Measurements from ENCODE around the gene SPG21.
A peak's percentile ranks its signal among the peaks of the same experiment; 100 is the strongest.

Gene SPG21

GRCh38 chr15:64938192-64938591, 51.5 kb downstream of the SPG21 start:
- DNase-seq (ENCODE audit: low read depth): no peak

DNA sequence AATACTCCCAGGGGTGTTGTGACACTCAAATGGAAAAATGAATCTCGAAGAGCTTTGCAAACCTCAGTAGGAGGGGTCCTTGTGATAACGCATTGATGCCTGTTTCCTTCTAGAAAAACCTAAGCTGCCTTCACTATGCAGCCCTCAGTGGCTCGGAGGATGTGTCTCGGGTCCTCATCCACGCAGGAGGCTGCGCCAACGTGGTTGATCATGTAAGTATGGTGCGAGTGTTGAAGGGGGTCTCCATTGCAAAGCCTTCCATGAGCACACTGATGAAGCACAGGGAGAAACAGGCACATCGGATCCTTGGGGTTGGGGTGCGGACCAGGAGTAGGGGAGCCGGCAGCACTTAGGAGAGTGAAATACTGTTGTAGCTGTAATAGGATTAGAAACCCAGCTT, 55.7 kb downstream of the SPG21 start:
- no peak for DNase-seq (ENCODE audit: low read depth)

GRCh38 chr15:64931381-64931780, 58.3 kb downstream of the SPG21 start:
- DNase-seq (ENCODE audit: low read depth): no peak

DNA sequence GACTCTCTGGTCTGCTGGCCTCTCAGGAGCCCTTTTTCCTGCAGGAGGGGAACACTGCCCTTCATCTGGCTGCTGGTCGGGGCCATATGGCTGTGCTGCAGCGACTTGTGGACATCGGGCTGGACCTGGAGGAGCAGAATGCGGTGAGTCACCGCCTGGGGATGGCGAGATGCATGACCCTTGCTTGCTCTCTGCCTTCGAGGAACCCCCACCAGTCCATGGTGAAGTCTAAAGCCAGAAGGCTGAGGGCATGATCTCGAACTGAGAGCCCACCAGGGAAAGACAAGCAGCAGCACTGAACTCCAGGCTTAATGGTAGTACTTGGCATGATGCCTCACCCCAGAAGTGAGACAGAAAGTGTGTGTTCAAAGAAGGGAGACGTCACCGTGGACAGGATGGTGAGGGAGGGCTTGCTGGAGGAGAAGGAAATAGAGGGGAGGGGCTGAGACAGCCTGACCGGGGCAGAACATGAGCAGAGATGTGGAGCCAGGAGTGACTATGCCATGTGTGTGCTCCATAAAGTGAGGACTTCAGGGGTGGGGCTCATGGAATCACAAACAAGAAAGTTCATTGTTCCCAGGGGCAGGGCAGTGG, 58.8 kb downstream of the SPG21 start:
- DNase-seq (ENCODE audit: low read depth): peak; percentile 23

GRCh38 chr15:64930019-64930652, 59.6 kb downstream of the SPG21 start:
- no peak for DNase-seq (ENCODE audit: low read depth)

DNA sequence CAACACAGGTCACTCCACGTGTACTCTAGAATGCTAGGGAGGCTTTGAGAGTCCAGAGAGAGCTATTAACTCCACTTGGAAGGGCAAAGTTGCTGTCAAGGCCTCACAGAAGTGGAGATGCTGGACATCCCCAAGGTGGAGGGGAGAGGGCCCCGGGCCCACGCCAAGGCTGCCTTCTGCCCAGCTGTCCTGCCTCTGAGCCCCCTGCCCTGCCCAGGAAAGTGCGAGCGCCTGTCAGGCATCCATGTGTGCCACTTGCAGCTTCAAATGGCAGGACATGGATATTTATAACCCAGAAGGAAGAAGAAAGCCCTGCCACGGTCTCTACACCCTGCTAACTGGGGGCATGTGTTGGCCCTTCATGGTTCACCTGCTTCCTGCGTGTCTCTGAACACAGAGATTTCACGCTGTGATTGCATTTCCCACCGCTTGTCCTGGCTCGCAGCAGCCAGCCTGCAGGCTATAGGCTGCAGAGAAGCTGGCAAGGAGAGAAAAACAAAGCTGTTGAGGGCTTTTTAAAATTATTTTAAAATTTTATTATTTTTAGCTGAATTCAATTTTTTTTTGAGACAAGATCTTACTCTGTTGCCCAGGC, 61.0 kb downstream of the SPG21 start:
- DNase-seq (ENCODE audit: low read depth): no peak

DNA sequence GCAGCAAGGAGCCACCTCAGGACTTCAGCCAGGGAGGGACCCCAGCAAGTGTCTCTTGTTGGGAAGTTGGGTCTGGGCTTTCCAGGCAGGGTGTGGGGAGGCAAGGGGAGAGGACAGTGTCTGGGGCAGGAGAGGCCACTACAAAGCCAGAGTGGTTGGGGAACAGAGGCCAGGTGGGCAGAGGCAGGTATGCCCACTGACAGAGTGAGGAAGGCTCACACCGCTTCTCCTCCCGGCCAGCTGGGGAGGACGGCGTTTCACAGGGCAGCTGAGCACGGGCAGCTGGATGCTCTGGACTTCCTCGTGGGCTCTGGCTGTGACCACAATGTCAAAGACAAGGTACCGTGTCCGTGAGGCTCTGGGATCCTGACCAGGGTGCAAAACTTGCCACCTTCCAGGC, 63.1 kb downstream of the SPG21 start:
- no peak for DNase-seq (ENCODE audit: low read depth)

- no peak for DNase-seq (ENCODE audit: low read depth)
These were observed 64.1 kb downstream of the SPG21 start for GRCh38 chr15:64925335-64926330.

GRCh38 chr15:64923546-64923945, 66.2 kb downstream of the SPG21 start:
- DNase-seq (ENCODE audit: low read depth): no peak

DNA sequence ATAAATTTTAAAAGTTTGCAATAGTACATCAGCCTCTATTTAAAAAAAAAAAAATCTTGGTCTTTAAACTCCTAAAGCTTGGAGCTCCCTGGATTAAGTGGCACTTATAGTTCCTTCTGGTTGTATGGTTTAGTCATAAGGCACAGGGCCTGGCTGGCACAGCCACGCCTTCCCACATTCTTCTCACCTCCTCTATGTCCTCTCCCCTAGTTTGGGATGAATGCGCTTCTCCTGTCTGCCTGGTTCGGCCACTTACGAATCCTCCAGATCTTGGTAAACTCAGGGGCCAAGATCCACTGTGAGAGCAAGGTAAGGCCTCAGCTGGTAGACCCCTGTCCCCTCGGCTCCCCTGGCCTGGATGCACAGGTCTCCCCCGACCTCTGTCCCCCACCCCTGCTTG, 68.0 kb downstream of the SPG21 start:
- no peak for DNase-seq (ENCODE audit: low read depth)

DNA sequence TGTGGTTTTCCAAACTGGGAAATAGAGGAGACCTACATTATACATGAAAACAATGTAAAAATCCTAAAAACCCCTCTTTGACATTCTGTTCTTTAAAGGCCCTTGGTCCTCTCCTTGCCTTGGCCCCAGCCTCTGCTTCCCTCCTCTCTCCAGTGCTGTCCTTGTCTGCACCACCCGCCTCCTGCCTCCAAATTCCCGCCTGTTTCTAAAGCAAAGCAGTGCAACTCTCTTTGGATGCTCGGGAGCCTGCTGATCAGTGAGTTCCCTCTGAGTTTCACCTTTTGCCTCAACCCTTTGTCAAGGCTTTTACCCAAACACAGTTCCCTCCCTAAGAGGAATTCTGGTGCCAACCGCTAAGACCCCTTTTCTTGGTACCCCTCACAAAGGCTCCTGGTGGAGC, 70.0 kb downstream of the SPG21 start:
- no peak for DNase-seq (ENCODE audit: low read depth)

DNA sequence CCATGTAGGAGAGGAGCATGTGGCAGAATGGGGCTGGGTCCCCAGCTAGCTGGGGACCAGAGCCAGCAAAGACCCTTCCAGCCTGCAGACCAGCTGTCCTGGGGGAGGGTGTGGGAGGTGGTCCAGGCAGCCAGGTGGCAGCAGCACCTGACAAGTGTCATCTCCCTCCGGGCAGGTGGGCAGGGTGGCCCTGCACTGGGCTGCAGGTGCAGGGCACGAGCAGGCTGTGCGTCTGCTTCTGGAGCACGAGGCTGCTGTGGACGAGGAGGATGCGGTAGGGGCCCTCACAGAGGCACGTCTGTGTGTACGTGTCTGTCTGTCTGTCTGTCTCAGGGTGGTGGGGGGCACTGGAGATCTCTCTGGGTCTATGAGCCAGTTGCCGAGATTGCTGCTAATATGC, 72.5 kb downstream of the SPG21 start:
- DNase-seq (ENCODE audit: low read depth): no peak

GRCh38 chr15:64916365-64916764, 73.3 kb downstream of the SPG21 start:
- no peak for DNase-seq (ENCODE audit: low read depth)

GRCh38 chr15:64915518-64916227, 74.0 kb downstream of the SPG21 start:
- DNase-seq (ENCODE audit: low read depth): no peak
